Measurements from ENCODE around the gene ASB2.

Gene ASB2

GRCh38 chr14:93999573-93999972 is 23.2 kb upstream of the ASB2 start:
- DNase-seq = no peak

- DNase-seq = no peak
Observed at GRCh38 chr14:93998871-93999403, 22.6 kb upstream of the ASB2 start.

DNA sequence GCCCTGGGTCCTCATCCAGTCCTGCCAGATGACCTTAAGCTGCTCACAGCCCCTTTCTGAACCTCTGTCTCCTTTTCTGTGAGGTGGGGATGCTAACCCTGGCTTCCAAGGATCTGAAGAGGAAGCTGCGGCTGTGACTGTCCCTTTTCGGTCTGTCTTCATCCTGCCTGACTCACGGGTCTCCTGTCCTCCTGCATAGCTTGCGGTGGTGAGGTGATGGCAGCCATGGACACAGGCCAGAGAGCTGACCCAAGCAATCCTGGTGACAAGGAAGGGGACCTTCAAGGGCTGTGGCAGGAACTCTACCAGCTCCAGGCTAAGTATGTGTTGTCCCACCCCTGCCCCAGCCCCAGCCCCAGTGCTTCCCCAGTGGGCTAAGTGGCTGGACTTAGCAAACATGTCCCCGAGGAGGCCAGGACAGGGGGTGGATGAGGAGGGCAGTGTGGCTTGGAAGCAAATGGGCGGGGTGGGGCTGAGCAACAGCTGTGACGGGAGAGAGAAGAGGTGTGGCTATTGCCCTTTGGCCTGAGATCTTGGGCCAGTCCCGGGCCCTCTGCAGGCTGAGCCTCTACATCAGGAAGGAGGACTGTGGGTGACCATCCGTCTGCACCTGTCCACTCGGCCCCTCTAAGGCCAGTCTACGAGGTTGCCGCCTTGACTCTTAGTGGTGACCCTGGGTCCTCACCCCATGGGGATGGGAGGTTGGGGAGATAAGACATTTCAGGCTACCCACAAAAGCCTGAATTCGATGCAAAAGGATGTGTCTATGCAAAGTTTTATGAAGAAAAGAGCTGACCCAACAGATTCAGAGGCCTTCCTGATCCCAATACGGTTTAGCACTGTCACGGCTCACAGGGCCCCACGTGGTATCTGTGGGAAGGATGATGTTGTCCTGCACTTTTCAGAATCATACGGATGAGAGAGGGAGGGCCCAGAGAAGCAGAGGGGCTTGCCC is 21.8 kb upstream of the ASB2 start:
- DNase-seq = no peak

GRCh38 chr14:93997082-93997481 is 20.7 kb upstream of the ASB2 start, which contains the start of gene CCDC197:
CCDC197 (plus strand) TSS chr14:93997301; CDS start chr14:93998132, 831 bp downstream.
- no peak for DNase-seq

- DNase-seq = no peak
Observed at GRCh38 chr14:93996130-93996695, 19.8 kb upstream of the ASB2 start.

DNA sequence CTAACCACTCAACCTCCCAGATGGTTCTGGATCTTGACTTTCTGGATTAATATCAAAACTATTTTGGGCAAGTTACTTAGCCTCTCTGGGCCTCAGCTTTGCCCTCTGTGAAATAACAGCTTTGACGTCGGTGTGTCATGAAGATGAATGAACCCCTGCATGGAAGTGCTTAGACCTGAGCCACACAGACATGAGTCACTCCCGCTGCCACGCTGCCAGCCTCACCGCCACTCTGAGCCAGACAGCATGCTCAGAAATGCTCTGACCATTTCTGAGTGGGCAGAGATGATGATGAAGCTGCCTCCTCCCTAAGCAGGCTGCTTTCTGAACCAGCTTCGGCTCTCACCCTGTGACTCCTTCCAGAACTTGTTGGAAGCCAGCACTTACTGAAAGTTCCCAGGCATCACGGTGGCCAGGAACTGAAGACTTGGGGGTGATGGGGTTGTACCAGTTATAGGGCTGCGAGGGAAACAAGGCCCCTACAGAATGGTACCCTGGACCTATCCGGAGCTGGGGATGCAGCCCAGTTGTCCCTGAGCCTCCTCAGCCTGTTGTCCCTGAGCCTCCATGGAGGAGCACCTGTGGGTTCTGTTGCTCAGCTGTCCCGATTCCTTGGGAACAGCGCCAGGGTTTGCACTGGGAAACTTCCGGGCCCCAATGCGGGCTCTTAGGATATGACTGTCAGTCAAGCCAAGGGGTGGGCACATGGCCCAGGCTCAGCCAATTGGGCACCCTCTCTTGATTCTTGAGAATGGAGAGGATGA is 18.7 kb upstream of the ASB2 start:
- DNase-seq = no peak

DNA sequence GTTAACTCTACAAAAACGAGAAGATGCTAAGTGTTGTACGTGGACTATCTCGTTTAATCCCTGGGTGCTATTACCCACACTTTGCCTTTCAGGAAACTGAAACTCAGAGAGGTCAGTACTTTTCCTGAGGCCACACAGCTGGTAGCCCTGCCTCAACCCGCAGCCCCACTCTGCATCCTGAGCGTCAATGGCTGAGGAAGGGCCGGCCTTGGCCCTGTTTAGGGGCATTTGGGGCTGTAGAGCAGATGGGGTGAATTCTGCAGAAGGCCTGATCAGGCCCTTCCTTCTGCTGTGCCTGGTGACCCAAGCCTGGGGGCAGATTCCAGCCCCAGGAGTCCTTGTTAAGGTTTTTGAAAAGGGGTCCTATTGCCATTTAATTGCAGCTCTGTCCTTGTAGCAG is 17.0 kb upstream of the ASB2 start:
- DNase-seq = no peak

GRCh38 chr14:93991649-93992048 is 15.3 kb upstream of the ASB2 start:
- DNase-seq = no peak

GRCh38 chr14:93991212-93991611 is 14.8 kb upstream of the ASB2 start:
- no peak for DNase-seq

- DNase-seq = peak; percentile 16
Observed at GRCh38 chr14:93989939-93990338, 13.6 kb upstream of the ASB2 start.

DNA sequence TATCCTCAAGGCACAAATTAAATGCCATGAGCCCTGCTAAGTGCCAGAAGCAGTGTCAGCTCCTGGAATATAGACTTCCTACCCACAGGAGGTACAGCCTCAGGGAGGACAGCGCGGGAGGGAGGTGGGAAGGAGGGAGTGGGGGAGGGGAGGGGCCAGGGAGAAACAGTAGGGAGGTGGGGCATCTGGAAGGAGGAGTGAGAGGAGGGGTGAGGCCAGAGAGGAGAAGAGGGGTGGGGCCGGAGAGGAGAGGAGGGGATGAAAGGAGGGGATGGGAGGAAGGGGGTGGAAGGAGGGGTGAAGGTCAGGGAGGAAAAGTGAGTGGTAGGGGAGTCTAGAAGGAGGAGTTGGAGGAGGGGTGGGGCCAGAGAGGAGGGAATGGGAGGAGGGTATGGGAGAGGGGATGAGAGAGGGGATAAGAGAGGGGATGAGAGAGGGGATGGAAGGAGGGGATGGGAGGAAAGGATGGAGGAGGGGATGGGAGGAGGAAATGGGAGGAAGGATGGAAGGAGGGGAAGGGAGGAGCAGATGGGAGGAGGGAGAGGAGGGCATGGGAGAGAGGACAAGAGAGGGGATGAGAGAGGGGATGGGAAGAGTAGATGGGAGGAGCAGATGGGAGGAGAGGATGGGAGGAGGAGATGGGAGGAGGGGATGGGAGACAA is 11.6 kb upstream of the ASB2 start:
- no peak for DNase-seq

DNA sequence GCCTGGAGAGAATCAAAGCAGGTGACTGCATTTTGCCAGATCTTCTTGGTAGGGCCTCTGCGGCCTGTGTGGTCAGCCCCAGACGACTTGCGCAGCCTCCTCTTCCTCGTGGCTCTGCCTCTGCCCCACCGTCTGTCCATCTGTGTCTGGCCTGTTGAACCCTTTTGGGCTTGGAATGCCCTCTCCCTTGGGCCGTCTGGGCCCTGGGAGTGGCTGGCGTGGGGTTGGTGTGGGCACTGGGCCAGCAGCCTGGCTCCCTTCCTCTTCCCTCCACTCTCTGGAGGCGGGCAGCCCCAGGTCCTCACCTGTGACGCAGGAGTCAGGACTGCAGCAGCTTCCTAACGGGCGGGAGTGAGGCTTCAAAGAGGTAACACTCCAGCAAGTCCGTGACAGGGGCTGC is 11.0 kb upstream of the ASB2 start:
- no peak for DNase-seq

DNA sequence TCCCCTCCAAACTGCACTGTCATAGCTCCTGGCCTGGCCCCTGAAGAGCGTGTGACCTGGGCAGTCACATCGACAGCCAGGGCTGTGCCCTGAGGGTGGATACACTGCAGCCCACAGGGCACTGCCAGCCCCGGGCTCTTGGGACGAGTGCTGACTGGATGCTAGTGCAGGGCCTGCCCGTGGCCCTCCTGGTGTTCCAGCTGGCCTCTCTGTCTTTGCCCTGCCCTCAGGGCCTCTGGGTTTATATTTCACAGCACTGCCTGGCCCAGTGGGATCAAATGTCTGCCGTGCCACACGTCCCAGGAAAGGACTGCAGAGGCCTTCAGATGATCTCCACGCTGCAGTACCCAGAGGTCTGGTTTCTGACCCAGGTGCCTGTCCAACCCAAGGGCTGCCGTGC is 10.6 kb upstream of the ASB2 start:
- DNase-seq = no peak

DNA sequence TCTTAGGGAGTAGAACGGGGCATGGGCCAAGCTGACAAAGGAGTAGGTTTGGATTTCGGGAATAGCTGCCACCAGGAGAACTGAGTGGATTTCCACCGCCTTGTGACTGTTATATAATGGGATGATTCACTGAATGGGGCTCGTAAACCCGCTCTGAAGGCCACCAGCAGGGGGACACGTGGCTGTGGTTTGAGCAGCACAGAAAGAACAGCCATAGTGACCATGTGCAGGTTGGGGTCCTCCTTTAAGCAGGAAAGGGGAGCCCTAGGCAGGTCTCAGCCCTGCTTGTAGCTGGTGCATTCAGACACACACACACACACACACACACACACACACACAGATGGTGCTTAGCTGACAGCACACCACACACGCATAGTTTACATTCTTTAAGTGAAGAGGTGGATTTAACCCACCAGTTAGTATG is 8.6 kb upstream of the ASB2 start:
- DNase-seq = peak; percentile 52

DNA sequence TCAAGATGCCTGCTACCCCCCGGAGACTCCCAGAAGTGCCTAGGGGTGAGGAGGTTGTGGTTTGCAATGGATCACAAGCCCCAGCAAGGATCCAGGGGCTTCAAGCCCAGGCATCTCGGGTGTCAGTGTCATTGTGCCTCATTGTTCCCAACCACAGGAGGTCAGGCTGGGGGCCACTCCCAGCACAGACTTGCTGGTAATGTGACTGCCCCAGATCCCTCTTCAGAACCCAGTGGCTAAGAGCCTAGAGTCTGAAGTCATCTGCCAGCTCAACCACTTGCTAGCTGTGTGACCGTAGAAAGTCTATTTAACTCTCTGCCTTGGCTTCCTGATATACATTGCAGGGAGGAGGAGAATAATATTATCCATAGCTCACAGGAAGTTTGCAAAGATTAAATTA is 7.7 kb upstream of the ASB2 start:
- DNase-seq = no peak

DNA sequence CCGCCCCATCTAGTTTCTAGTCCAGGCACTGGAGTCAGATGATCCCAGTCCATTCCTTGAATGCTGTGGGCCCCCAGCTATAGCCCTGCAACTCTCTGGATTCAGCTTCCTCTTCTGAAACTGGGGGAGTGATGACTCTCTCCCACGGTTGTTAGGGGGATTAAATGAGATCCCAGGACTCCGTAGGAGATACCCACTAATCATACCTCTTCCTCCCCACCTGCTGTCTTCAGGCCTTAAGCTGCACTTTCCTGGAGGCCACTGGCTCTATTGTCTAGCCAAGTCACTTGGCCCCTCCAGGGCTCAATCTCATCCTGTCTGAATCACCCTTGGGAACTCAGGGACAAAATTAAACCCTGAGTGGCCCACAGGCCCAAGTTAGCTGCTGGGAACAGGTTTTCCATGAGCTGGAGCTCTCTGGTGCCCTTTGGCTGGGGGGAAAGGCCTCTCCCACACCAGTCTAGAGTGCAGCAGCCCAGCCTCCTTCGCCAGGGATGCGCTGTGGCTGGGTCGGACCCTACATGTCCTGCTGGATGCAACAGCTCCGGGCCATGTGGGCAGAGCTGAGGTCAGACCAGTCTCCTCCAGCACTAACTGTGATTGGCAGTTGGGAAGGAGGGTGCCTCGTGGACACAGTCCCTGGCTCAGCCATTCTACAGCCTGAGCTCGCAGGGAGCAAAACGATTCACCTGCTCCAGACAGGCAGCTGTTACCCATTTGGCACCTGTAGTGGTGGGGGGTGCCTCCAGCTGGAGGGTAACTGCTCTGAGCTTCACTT is 6.0 kb upstream of the ASB2 start:
- no peak for DNase-seq

DNA sequence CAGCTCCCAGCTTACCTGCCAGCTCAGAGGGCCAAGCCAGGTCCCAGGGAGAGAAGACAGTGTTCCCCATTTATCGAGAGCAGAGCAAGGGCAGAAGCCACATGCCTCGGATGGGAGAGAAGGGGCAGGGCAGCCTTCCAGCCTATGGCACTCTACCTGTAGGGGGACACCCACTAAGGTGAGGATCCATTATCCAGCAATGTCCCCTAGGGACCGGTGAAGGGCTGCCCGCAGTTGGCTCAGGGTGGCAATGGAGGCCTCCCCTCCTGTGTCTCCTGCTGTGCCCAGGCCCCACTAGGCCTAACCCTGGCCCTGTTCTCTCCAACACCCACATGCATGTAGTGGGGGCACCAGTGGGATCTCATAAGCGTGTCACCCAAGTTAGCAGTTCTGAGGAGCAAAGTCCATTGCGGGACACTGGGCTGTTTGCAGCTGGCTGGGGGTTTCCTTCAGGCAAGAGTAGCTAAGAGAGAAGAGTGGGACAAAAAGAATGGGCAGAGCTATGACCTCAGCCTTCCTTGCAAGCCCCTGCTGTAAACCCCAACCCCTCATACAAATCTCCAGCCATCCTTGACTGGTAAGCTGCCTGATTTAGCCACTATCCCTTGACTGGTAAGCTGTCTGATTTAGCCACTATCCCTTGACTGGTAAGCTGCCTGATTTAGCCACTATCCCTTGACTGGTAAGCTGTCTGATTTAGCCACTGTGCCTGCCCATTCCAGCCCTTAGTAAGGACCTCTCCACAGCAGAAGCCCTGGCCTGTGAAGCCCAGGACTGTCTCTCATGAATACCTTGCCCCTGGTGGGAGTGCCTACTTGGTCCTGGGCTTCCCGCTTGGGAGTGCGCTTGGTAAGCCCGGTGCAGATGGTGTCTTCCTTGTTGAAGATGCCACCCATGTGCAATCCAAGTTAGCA is 5.2 kb upstream of the ASB2 start:
- no peak for DNase-seq

GRCh38 chr14:93980456-93981201 is 4.3 kb upstream of the ASB2 start:
- no peak for DNase-seq

DNA sequence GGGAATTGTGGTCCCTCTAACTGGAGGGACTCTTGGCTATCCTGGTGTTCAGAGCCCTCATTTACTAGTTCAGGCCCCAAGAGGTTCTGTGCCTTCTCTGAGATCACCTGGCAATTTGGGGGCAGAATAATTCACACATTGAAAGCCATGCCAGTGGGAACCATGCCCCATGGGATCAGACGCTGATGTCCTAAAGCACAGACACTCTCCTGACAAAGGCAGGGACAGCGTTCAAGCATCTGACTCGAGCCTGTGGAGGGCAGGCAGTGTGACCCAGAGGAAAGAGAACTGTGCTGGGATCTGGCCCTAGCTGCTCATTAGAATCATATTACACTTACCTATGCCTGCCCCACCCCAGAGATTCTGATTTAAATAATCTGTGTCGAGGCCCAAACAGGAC is 2.4 kb upstream of the ASB2 start:
- no peak for DNase-seq

All from hematopoietic multipotent progenitor cell treated with erythropoietin and hydrocortisone succinate and interleukin-3 and kit ligand, for 4 days (in vitro differentiated cells).